ENCODE measurements around the gene CST5.

- no peak for TF ChIP-seq CTCF (IDR thresholded peaks at IDR 0.05)
- no peak for TF ChIP-seq POLR2A (IDR thresholded peaks at IDR 0.05)
Observed at GRCh38 chr20:23856226-23856625, 23.3 kb downstream of the CST5 start.

All from ovary (tissue), 3 donors.